ENCODE results near the gene RPL27A.

Gene RPL27A

GRCh38 chr11:8681837-8682302 is 722 bp upstream of the RPL27A start:
- ChIA-PET CTCF (no interaction called here), POLR2A (interaction anchor here (0.6 to 2.4 kb wide), 36 partner anchors 9 to 884 kb away, joined by 3 to 36 read pairs (median 4); partner anchors contain the start of gene STK33)
- DNase-seq (ENCODE audit: extremely low spot score) = no peak
- peak; percentile 70; the same call in 1 of the 2 replicates for TF ChIP-seq L3MBTL2 (conservative IDR thresholded peaks at IDR 0.05)
- no peak for TF ChIP-seq ARNT (IDR thresholded peaks at IDR 0.05)

- ChIA-PET POLR2A (interaction anchor here (1.1 to 2.4 kb wide), 15 partner anchors 10 to 364 kb away, joined by 3 to 36 read pairs (median 6); a partner anchor contains a TSS), CTCF (no interaction called here)
- TF ChIP-seq L3MBTL2 (conservative IDR thresholded peaks at IDR 0.05) = no peak
- TF ChIP-seq SP1 (IDR thresholded peaks at IDR 0.05) = no peak
- no peak for TF ChIP-seq FOXM1 (IDR thresholded peaks at IDR 0.05; ENCODE audit: borderline replicate concordance)
- no peak for TF ChIP-seq LEF1 (IDR thresholded peaks at IDR 0.05; ENCODE audit: borderline replicate concordance)
- TF ChIP-seq SUZ12 (IDR thresholded peaks at IDR 0.05) = no peak
- TF ChIP-seq, protein P1, sequence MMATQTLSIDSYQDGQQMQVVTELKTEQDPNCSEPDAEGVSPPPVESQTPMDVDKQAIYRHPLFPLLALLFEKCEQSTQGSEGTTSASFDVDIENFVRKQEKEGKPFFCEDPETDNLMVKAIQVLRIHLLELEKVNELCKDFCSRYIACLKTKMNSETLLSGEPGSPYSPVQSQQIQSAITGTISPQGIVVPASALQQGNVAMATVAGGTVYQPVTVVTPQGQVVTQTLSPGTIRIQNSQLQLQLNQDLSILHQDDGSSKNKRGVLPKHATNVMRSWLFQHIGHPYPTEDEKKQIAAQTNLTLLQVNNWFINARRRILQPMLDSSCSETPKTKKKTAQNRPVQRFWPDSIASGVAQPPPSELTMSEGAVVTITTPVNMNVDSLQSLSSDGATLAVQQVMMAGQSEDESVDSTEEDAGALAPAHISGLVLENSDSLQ (IDR thresholded peaks at IDR 0.05) = no peak
- DNase-seq (ENCODE audit: extremely low spot score) = no peak
Observed at GRCh38 chr11:8683115-8683807, 669 bp downstream of the RPL27A start.

GRCh38 chr11:8684600-8685290 is 2.2 kb downstream of the RPL27A start:
- ChIA-PET CTCF (no interaction called here), POLR2A (interaction anchor here (0.6 kb wide), 1 partner anchor 133 kb away, joined by 3 read pairs; no protein-coding TSS in a partner anchor)
- no peak for DNase-seq (ENCODE audit: extremely low spot score)
- TF ChIP-seq HDGF (IDR thresholded peaks at IDR 0.05; ENCODE audit: borderline replicate concordance) (no peak), FOXA1 (IDR thresholded peaks at IDR 0.05) (no peak), ELF4 (IDR thresholded peaks at IDR 0.05) (no peak), SUZ12 (IDR thresholded peaks at IDR 0.05) (no peak), L3MBTL2 (conservative IDR thresholded peaks at IDR 0.05) (no peak), SP1 (IDR thresholded peaks at IDR 0.05) (no peak), CTBP1 (IDR thresholded peaks at IDR 0.05; ENCODE audit: borderline replicate concordance) (no peak)
- TF ChIP-seq, protein P1 (IDR thresholded peaks at IDR 0.05) = no peak

- POLR2A ChIA-PET = no interaction called here
- CTCF ChIA-PET = interaction anchor here (0.6 kb wide), 1 partner anchor 850 kb away, joined by 3 read pairs; no protein-coding TSS in a partner anchor
- TF ChIP-seq LEF1 (IDR thresholded peaks at IDR 0.05; ENCODE audit: borderline replicate concordance) (no peak), ZNF384 (IDR thresholded peaks at IDR 0.05) (no peak), FOXK2 (IDR thresholded peaks at IDR 0.05) (no peak), FOXM1 (IDR thresholded peaks at IDR 0.05; ENCODE audit: borderline replicate concordance) (no peak), NFRKB (IDR thresholded peaks at IDR 0.05) (no peak), ELF4 (IDR thresholded peaks at IDR 0.05) (no peak), HDGF (IDR thresholded peaks at IDR 0.05; ENCODE audit: borderline replicate concordance) (no peak), BHLHE40 (IDR thresholded peaks at IDR 0.05; ENCODE audit: borderline replicate concordance) (no peak), TARDBP (IDR thresholded peaks at IDR 0.05) (no peak), L3MBTL2 (conservative IDR thresholded peaks at IDR 0.05) (no peak), ARNT (IDR thresholded peaks at IDR 0.05) (no peak), CTBP1 (IDR thresholded peaks at IDR 0.05; ENCODE audit: borderline replicate concordance) (no peak), SUZ12 (IDR thresholded peaks at IDR 0.05) (no peak), SP1 (IDR thresholded peaks at IDR 0.05) (no peak)
- TF ChIP-seq, protein P1 (IDR thresholded peaks at IDR 0.05) = no peak
- DNase-seq (ENCODE audit: extremely low spot score) = no peak
Observed at GRCh38 chr11:8685306-8685705, 2.7 kb downstream of the RPL27A start.

GRCh38 chr11:8685820-8686219 is 3.2 kb downstream of the RPL27A start:
- POLR2A ChIA-PET = no interaction called here
- CTCF ChIA-PET = interaction anchor here (0.6 kb wide), 1 partner anchor 849 kb away, joined by 3 read pairs; no protein-coding TSS in a partner anchor
- TF ChIP-seq, protein P1 (IDR thresholded peaks at IDR 0.05) = no peak
- TF ChIP-seq ARNT (IDR thresholded peaks at IDR 0.05) = no peak
- TF ChIP-seq BHLHE40 (IDR thresholded peaks at IDR 0.05; ENCODE audit: borderline replicate concordance) = no peak
- TF ChIP-seq SUZ12 (IDR thresholded peaks at IDR 0.05) = no peak
- TF ChIP-seq SP1 (IDR thresholded peaks at IDR 0.05) = no peak
- TF ChIP-seq FOXA1 (IDR thresholded peaks at IDR 0.05) = no peak
- TF ChIP-seq TARDBP (IDR thresholded peaks at IDR 0.05) = no peak
- no peak for TF ChIP-seq FOXM1 (IDR thresholded peaks at IDR 0.05; ENCODE audit: borderline replicate concordance)
- TF ChIP-seq CTBP1 (IDR thresholded peaks at IDR 0.05; ENCODE audit: borderline replicate concordance) = no peak
- DNase-seq (ENCODE audit: extremely low spot score) = no peak

- ChIA-PET POLR2A (no interaction called here), CTCF (no interaction called here)
- TF ChIP-seq ELF4 (IDR thresholded peaks at IDR 0.05) (no peak), SP1 (IDR thresholded peaks at IDR 0.05) (no peak), NFRKB (IDR thresholded peaks at IDR 0.05) (no peak), L3MBTL2 (conservative IDR thresholded peaks at IDR 0.05) (no peak), ARNT (IDR thresholded peaks at IDR 0.05) (no peak), ZNF384 (IDR thresholded peaks at IDR 0.05) (no peak), FOXK2 (IDR thresholded peaks at IDR 0.05) (no peak), TARDBP (IDR thresholded peaks at IDR 0.05) (no peak), FOXM1 (IDR thresholded peaks at IDR 0.05; ENCODE audit: borderline replicate concordance) (no peak), CTBP1 (IDR thresholded peaks at IDR 0.05; ENCODE audit: borderline replicate concordance) (no peak), HDGF (IDR thresholded peaks at IDR 0.05; ENCODE audit: borderline replicate concordance) (no peak), SUZ12 (IDR thresholded peaks at IDR 0.05) (no peak), FOXA1 (IDR thresholded peaks at IDR 0.05) (no peak), LEF1 (IDR thresholded peaks at IDR 0.05; ENCODE audit: borderline replicate concordance) (no peak), BHLHE40 (IDR thresholded peaks at IDR 0.05; ENCODE audit: borderline replicate concordance) (no peak)
- TF ChIP-seq, protein P1 (IDR thresholded peaks at IDR 0.05) = no peak
- DNase-seq (ENCODE audit: extremely low spot score) = no peak
Observed at GRCh38 chr11:8686325-8686724, 3.7 kb downstream of the RPL27A start.

Measured in HEK293T (cell line).